ENCODE measurements around the gene ITGB4. TPM values are rescaled to one million over a fixed set of nuclear protein-coding genes. Genes with fewer than 3 reads are reported as not detected.
"Not testable (repeated sequence)": the region's sequence is repeated elsewhere in the genome, so short reads cannot be mapped to it uniquely, and the experiment has no call there.

The ITGB4 gene
- total RNA-seq, 4 donors from 2014 or later: 3.6 to 20.2 (median 6.3) TPM

DNA sequence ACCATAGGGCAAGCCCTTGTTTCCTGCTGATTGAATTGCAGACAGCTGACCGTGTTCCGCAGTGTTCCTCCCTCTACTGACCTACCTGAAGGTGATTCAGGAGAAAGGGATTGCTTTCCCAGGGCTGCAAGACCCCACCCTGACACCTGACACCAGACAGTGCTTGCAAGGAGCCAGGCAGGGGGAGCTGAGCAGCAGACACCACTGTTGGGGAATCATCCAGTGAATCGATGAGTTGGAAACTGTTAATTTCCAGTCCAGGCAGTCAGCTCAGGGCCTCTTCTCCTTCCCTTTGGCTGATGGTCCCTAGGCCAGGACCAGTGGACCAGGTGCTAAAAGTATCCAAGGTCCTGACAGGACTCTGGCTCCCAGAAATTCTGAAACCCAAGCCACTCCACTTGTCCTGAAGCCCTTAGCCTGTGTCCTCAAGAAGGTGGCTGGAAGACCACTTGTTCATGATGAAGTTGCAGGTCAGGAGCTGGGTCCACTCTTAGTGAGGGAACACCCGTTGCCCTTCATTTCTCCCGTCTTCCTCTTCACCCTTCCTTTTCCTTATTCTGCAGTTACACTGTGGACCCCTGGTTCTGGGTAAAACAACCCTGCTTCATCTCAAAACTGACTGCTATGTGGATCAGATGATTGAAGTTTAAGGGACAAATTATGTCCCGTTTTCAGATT is 53.9 kb downstream of the ITGB4 start:
- Histone ChIP-seq H3K4me1 (peaks cover 51 to 58% of the 10 kb centered on the region in 2 donors), H3K9me3 (no peaks in the 10 kb centered on the region), H3K27ac (peak overlapping the region; percentile 91 to 98 (median 98)), H3K4me3 (no peak overlapping the region), H3K36me3 (peaks cover 0 to 35% of the 10 kb centered on the region in 2 donors), H3K27me3 (no peaks in the 10 kb centered on the region)
- in situ Hi-C loops (cut with MboI; ENCODE audit: low sequenced_read_pairs in 4 of 4): loop anchor here in 2 of 4 donors (5.0 to 25.0 kb wide), 2 partner anchors 82 to 112 kb away; partner anchors contain the start of genes TRIM47 (in 1 of the 2), TRIM65 (in 1 of the 2) and WBP2 (in 1 of the 2)
- no peak for DNase-seq
- TF ChIP-seq, protein P1, sequence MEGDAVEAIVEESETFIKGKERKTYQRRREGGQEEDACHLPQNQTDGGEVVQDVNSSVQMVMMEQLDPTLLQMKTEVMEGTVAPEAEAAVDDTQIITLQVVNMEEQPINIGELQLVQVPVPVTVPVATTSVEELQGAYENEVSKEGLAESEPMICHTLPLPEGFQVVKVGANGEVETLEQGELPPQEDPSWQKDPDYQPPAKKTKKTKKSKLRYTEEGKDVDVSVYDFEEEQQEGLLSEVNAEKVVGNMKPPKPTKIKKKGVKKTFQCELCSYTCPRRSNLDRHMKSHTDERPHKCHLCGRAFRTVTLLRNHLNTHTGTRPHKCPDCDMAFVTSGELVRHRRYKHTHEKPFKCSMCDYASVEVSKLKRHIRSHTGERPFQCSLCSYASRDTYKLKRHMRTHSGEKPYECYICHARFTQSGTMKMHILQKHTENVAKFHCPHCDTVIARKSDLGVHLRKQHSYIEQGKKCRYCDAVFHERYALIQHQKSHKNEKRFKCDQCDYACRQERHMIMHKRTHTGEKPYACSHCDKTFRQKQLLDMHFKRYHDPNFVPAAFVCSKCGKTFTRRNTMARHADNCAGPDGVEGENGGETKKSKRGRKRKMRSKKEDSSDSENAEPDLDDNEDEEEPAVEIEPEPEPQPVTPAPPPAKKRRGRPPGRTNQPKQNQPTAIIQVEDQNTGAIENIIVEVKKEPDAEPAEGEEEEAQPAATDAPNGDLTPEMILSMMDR (IDR thresholded peaks at IDR 0.05 in 4 of 5, conservative IDR thresholded peaks at IDR 0.05 in 1 of 5): no peak
- no peak for TF ChIP-seq POLR2A (IDR thresholded peaks at IDR 0.05)
- ATAC-seq: no peak
- intact Hi-C loops (cut with DNase I; ENCODE audit: low total_unique reads): no loop called here

- H3K27me3 ChIP-seq: no peaks in the 10 kb centered on the region
- H3K4me3 ChIP-seq: peak overlapping the region; percentile 83 to 96 (median 88)
- TF ChIP-seq, protein P1 (IDR thresholded peaks at IDR 0.05 in 4 of 5, conservative IDR thresholded peaks at IDR 0.05 in 1 of 5): no peak
- no peak for TF ChIP-seq POLR2A (IDR thresholded peaks at IDR 0.05)
- ATAC-seq: no peak
- peak overlapping the region; percentile 91 to 98 (median 98) for H3K27ac ChIP-seq
- in situ Hi-C loops (cut with MboI; ENCODE audit: low sequenced_read_pairs in 4 of 4) (loop anchor here in 1 of 4 donors (5.0 kb wide), 1 partner anchor 81 kb away; the partner anchor contains the start of gene WBP2), intact Hi-C loops (cut with DNase I; ENCODE audit: low total_unique reads) (no loop called here)
- DNase-seq: no peak
- peaks cover 56 to 58% of the 10 kb centered on the region in 2 donors for H3K4me1 ChIP-seq
- no peaks in the 10 kb centered on the region for H3K9me3 ChIP-seq
- peaks cover 0 to 35% of the 10 kb centered on the region in 2 donors for H3K36me3 ChIP-seq
These were observed 55.4 kb downstream of the ITGB4 start for GRCh38 chr17:75776386-75777295.

DNA sequence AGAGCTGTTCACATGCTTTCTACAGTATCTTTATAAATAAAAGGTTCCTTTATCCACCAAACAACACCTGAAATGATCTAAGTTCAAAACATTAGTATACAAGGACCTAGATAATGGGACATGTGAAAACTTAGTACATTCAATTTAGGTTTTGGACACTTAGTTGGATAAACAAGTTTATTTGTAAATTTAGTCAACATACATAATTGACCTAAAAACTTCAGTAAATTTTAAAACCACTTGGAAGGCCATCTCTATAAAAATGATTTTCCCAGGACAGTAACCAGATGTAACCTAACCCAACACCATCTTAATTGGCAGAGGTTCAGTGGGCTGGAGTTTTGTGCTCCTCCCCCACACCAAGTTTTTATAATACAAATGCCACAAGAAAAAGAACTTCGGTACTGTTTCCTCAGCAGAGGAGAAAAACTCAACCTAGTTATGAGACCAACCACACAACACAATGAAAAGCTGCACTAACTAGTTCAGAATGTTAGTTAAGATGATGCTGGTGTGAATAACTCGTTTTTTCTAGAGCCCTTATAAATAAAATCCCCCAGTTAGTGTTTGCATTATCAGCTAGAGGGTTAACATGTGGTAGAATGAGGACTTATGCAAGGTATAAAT is 56.1 kb downstream of the ITGB4 start:
- H3K27me3 ChIP-seq: no peaks in the 10 kb centered on the region
- peak overlapping the region; percentile 83 to 96 (median 88) for H3K4me3 ChIP-seq
- no peaks in the 10 kb centered on the region for H3K9me3 ChIP-seq
- H3K36me3 ChIP-seq: peaks cover 0 to 35% of the 10 kb centered on the region in 2 donors
- DNase-seq (no peak), ATAC-seq (no peak)
- in situ Hi-C loops (cut with MboI; ENCODE audit: low sequenced_read_pairs in 4 of 4) (loop anchor here in 1 of 4 donors (5.0 kb wide), 1 partner anchor 80 kb away; the partner anchor contains the start of gene WBP2), intact Hi-C loops (cut with DNase I; ENCODE audit: low total_unique reads) (no loop called here)
- H3K27ac ChIP-seq: peak overlapping the region; percentile 91 to 98 (median 98)
- TF ChIP-seq POLR2A (IDR thresholded peaks at IDR 0.05): no peak
- TF ChIP-seq, protein P1 (IDR thresholded peaks at IDR 0.05 in 4 of 5, conservative IDR thresholded peaks at IDR 0.05 in 1 of 5): no peak
- peaks cover 53 to 57% of the 10 kb centered on the region in 2 donors for H3K4me1 ChIP-seq

GRCh38 chr17:75778066-75778860 is 57.0 kb downstream of the ITGB4 start:
- peaks cover 0 to 35% of the 10 kb centered on the region in 2 donors for H3K36me3 ChIP-seq
- H3K27ac ChIP-seq: peak overlapping the region; percentile 91 to 98 (median 98)
- H3K4me1 ChIP-seq: peaks cover 47 to 53% of the 10 kb centered on the region in 2 donors
- ATAC-seq; intact Hi-C loops (cut with DNase I; ENCODE audit: low total_unique reads); DNase-seq; H3K27me3 ChIP-seq; H3K9me3 ChIP-seq: not testable (repeated sequence)
- in situ Hi-C loops (cut with MboI; ENCODE audit: low sequenced_read_pairs in 4 of 4): loop anchor here in 1 of 4 donors (5.0 kb wide), 1 partner anchor 79 kb away; the partner anchor contains the start of gene WBP2
- peak overlapping the region; percentile 83 to 96 (median 88) for H3K4me3 ChIP-seq

Measured in gastrocnemius medialis (tissue), 4 donors.